Heart right ventricle (tissue), 16 donors: Measurements from ENCODE around the gene TEX22. TPM values are rescaled to one million over a fixed set of nuclear protein-coding genes. Genes with fewer than 3 reads are reported as not detected.

Experiments used
- ATAC-seq, 8 donors: fragments of 200-7000 bp; cut with Tn5 transposase; one replicate each; pipeline ENCODE4 v1.9.1; 2020; ENCODE audit warnings: mild to moderate bottlenecking in 8 of 8, moderate library complexity in 8 of 8, moderate number of reproducible peaks in 1 of 8
- DNase-seq, 2 donors: peaks; one replicate each; pipeline ENCODE4 v3.0.0-alpha.2; 2020
- H3K27ac ChIP-seq, 10 donors: fragments of 200-600 bp; sonication (generic) in 2 of 10; one replicate each; pipeline versions ENCODE4 v1.5.0 to v1.8.0; 2020 to 2022; ENCODE audit warnings: mild to moderate bottlenecking in 3 of 10
- H3K27me3 ChIP-seq, 7 donors: fragments of 200-600 bp; one replicate each; pipeline ENCODE4 v1.8.0; 2021 to 2022; ENCODE audit warnings: mild to moderate bottlenecking in 2 of 7
- H3K36me3 ChIP-seq, 9 donors: fragments of 200-600 bp; sonication (generic) in 1 of 9; one replicate each; pipeline versions ENCODE4 v1.5.0 to v1.8.0; 2020 to 2022; ENCODE audit warnings: mild to moderate bottlenecking in 2 of 9
- H3K4me1 ChIP-seq, 9 donors: fragments of 200-600 bp; sonication (generic) in 1 of 9; one replicate each; pipeline versions ENCODE4 v1.5.0 to v1.8.0; 2020 to 2022; ENCODE audit warnings: mild to moderate bottlenecking in 4 of 9
- H3K4me3 ChIP-seq, 10 donors: fragments of 200-600 bp; sonication (generic) in 2 of 10; one replicate each; pipeline versions ENCODE4 v1.5.0 to v1.8.0; 2020 to 2022; ENCODE audit warnings: mild to moderate bottlenecking in 7 of 10, moderate library complexity in 2 of 10
- H3K9me3 ChIP-seq, 11 donors: fragments of 200-600 bp in 10 of 11; sonication (generic) in 2 of 11; one replicate each; pipeline versions ENCODE4 v1.5.0 to v1.8.0; 2013 to 2022; ENCODE audit warnings: mild to moderate bottlenecking in 2 of 11, control low read depth in 1 of 11, moderate library complexity in 1 of 11
- CTCF ChIP-seq, 9 donors: fragments of 200-600 bp; sonication (generic) in 2 of 9; IDR thresholded peaks; one replicate each; pipeline versions ENCODE4 v1.5.0 to v1.8.0; 2021 to 2022; ENCODE audit warnings: antibody characterized with exemption in 9 of 9, mild to moderate bottlenecking in 5 of 9, moderate library complexity in 1 of 9
- WGBS, 2 donors: extraction: QIAGEN DNeasy Blood & Tissue Kit; methylation state at CpG; one replicate each; pipeline ENCODE4 v1.1.7; 2013; ENCODE audit warnings: inconsistent platforms in 1 of 2; 5-methylcytosine and 5-hydroxymethylcytosine counted together
- intact Hi-C, 10 donors: fragments of 100-400 bp; cut with DNase I; formaldehyde crosslinking; loops; one replicate each; pipeline versions ENCODE4 v1.11.1 to v1.14.2; 2022
- polyA plus RNA-seq, 2 donors: library from polyadenylated mRNA; stranded (reverse); fragments of 200-250 nt; gene quantifications; one replicate each; pipeline ENCODE4 v1.2.3, GENCODE V29; 2013
- total RNA-seq, 10 donors: library from RNA; stranded (reverse); fragmentation: NEBNext Ultra II Directional in 3 of 10; extraction: Animal tissue kit (Norgen Biotek cat#: 25700) in 3 of 10; gene quantifications; one replicate each; pipeline versions ENCODE4 v1.2.1 to v1.2.4, GENCODE V29; 2021 to 2023
- donor health status: Arrhythmogenic right ventricular cardiomyopathy.
- donor health status: ischemic (EF 13 %, LVEDD 7.1; RV severe dilation, severe dysfunction).
- donor health status: healthy with polysubstance abuse.
- donor health status: DM: no; HTN: yes; CAD: no.
- donor health status: DM: no; HTN: no; CAD: no.
- donor health status: ischemic (EF 25% LVEDD 6.9; RV normal size, moderate dysfunction).
- donor health status: ischemic (EF 25% LVEDD 5.7; RV mildly dilated, moderate dysfunction).
- donor health status: healthy.
- donor health status: DM: yes; HTN: yes; CAD: no.
- donor health status: Ischemic cardiomyopathy.
- donor health status: ischemic (EF 35%, LVEDD 5.7; RV mildly dilated, moderate dysfunction).
- donor health status: nonischemic (EF 11% LVEDD 7.7; RV severe dilation, severe dysfunction).
- donor health status: DM: yes; HTN: yes; CAD: no.
- donor health status: PGD.
- donor health status: ischemic (EF 29% LVEDD 5.4; RV normal size, mild dysfunction).
- donor health status: nonischemic (EF 23%, LVEDD 6.1; RV moderate dilation, normal function).

The TEX22 gene
- total and polyA plus RNA-seq, 12 donors = 0.07 to 2.0 (median 0.66) TPM; not detected in 2

DNA sequence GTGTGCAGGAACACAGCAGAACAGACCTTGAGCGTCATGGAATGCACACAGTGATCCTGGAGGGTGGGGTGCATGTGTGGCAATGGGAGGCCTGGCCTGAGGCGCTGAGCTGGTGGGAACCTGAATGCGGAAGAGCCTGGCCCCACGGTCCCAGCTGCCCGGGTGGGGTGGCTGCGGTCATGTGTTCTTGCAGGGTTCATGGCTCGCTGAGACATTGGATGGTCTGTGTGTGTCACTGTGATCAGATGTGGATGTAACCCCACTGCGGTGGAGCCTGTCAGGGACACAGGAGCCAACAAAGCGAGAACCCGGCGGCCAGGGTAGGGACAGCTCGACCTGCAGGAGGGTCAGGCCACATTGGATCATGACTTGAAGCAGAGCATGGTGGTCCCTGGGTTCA lies 44.5 kb downstream of the TEX22 start:
- 86 to 87% methylated on average over 12 of the region's 12 CpGs for WGBS, 2 donors
- no peak for ATAC-seq
- peaks cover 0 to 58% (median 0%) of the 10 kb centered on the region in 9 donors for H3K36me3 ChIP-seq
- intact Hi-C loops = loop anchor here in 5 of 10 donors (5.0 to 10.0 kb wide), 3 partner anchors 61 to 82 kb away; partner anchors contain the start of gene TMEM121 (in 2 of the 5)
- no peak for DNase-seq
- no peaks in the 10 kb centered on the region for H3K27me3 ChIP-seq
- TF ChIP-seq CTCF (IDR thresholded peaks at IDR 0.05) = no peak
- no peaks in the 10 kb centered on the region for H3K9me3 ChIP-seq
- H3K4me3 ChIP-seq = no peak overlapping the region
- H3K4me1 ChIP-seq = peaks cover 0 to 6% (median under 1%) of the 10 kb centered on the region in 9 donors
- H3K27ac ChIP-seq = no peak overlapping the region

DNA sequence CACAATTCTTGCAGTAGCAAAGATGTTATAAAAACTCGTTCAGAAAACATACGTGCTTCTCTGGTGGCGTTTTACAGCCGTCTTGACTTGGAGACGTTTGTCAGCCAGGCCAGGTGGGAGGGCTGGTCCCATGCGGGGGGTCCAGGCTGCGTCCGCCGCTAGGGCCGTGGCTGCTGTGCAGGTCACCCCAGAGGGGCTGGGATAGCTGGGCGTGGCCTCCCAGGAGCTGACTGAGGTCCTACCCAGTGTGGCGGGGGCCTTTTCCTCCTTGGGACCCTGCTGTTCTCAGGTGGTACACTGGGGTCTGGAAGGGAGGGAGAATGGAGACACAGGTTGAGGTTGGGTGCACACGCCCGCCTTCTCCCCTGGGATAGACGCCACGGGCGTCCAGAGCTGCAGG lies 46.5 kb downstream of the TEX22 start:
- H3K4me1 ChIP-seq = peaks cover 11 to 27% (median 18%) of the 10 kb centered on the region in 9 donors
- no peak for ATAC-seq
- 84 to 90% methylated on average over 17 of the region's 17 CpGs for WGBS, 2 donors

DNA sequence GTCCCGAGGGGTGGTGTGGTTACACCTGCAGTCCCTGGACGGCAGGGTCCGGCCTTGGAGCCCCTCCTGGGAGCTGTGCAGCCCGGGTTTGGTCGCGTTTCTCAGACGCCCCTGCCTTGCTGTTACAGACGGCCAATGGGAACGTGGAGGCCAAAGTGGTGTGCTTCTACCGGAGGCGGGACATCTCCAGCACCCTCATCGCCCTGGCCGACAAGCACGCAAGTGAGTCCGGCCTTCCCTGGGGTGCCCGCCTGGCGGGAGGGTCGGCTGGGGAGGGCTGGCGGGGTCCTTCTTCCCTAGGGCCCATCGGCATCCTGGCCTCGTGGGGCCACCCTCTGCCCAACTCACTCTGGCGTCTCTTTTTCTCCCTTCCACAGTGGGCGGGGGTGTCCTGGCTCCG lies 47.0 kb downstream of the TEX22 start:
- H3K4me1 ChIP-seq = peaks cover 11 to 30% (median 18%) of the 10 kb centered on the region in 9 donors
- H3K27ac ChIP-seq = no peak overlapping the region
- intact Hi-C loops = loop anchor here in 7 of 10 donors (5.0 to 10.0 kb wide), 5 partner anchors 42 to 82 kb away; partner anchors contain the start of genes TMEM121 (in 3 of the 7) and CRIP1 (in 2 of the 7)
- no peak for TF ChIP-seq CTCF (IDR thresholded peaks at IDR 0.05)
- no peaks in the 10 kb centered on the region for H3K9me3 ChIP-seq
- WGBS, 2 donors = 88 to 90% methylated on average over 24 of the region's 24 CpGs
- no peak for DNase-seq
- H3K36me3 ChIP-seq = peaks cover 0 to 50% (median 2%) of the 10 kb centered on the region in 9 donors
- no peak for ATAC-seq
- H3K27me3 ChIP-seq = no peaks in the 10 kb centered on the region
- no peak overlapping the region for H3K4me3 ChIP-seq

More for the DNA sequence above, 46.5 kb downstream of the TEX22 start:
- Histone ChIP-seq H3K4me3 (no peak overlapping the region), H3K9me3 (no peaks in the 10 kb centered on the region), H3K27me3 (no peaks in the 10 kb centered on the region), H3K36me3 (peaks cover 0 to 50% (median 0%) of the 10 kb centered on the region in 9 donors), H3K27ac (no peak overlapping the region)
- DNase-seq = no peak
- intact Hi-C loops = loop anchor here in 7 of 10 donors (5.0 to 10.0 kb wide), 6 partner anchors 42 to 82 kb away; partner anchors contain the start of genes TMEM121 (in 3 of the 7) and CRIP1 (in 2 of the 7)
- TF ChIP-seq CTCF (IDR thresholded peaks at IDR 0.05) = no peak

GRCh38 chr14:105445901-105446845 lies 47.8 kb downstream of the TEX22 start:
- ATAC-seq (no peak), DNase-seq (no peak)
- H3K9me3 ChIP-seq = no peaks in the 10 kb centered on the region
- H3K36me3 ChIP-seq = peaks cover 0 to 50% (median 10%) of the 10 kb centered on the region in 9 donors
- H3K4me1 ChIP-seq = peaks cover 11 to 30% (median 18%) of the 10 kb centered on the region in 9 donors
- TF ChIP-seq CTCF (IDR thresholded peaks at IDR 0.05) = no peak
- H3K27ac ChIP-seq = no peak overlapping the region
- H3K27me3 ChIP-seq = no peaks in the 10 kb centered on the region
- intact Hi-C loops = loop anchor here in 7 of 10 donors (5.0 to 10.0 kb wide), 5 partner anchors 41 to 81 kb away; partner anchors contain the start of genes TMEM121 (in 3 of the 7) and CRIP1 (in 2 of the 7)
- no peak overlapping the region for H3K4me3 ChIP-seq
- WGBS, 2 donors = 86% methylated on average over 26 of the region's 26 CpGs
